NCI-H446 treated with DMSO at 0.1 percent for 48 hours (cell line): ENCODE measurements around the gene ATP6V1G3.
"Not testable (repeated sequence)": the region's sequence is repeated elsewhere in the genome, so short reads cannot be mapped to it uniquely, and the experiment has no call there.

ENCODE experiments used
- DNase-seq: peaks from one replicate; lab custom pipeline; 2025; lab: John Stamatoyannopoulos, UW

ATP6V1G3 gene

GRCh38 chr1:198496216-198497143 lies 44.0 kb downstream of the ATP6V1G3 start:
- DNase-seq, result no peak

- no peak for DNase-seq
Measured at GRCh38 chr1:198495631-198496030, 44.8 kb downstream of the ATP6V1G3 start.

GRCh38 chr1:198494658-198495103 lies 45.8 kb downstream of the ATP6V1G3 start:
- DNase-seq, result no peak

GRCh38 chr1:198494139-198494538 lies 46.3 kb downstream of the ATP6V1G3 start:
- DNase-seq, result no peak

GRCh38 chr1:198493329-198493728 lies 47.2 kb downstream of the ATP6V1G3 start:
- no peak for DNase-seq

GRCh38 chr1:198492872-198493271 lies 47.6 kb downstream of the ATP6V1G3 start:
- no peak for DNase-seq

- DNase-seq, result no peak
Measured at GRCh38 chr1:198491596-198491995, 48.9 kb downstream of the ATP6V1G3 start.

- DNase-seq, result no peak
Measured at GRCh38 chr1:198491028-198491427, 49.5 kb downstream of the ATP6V1G3 start.

- DNase-seq, result no peak
Measured at GRCh38 chr1:198490224-198490623, 50.3 kb downstream of the ATP6V1G3 start.

- DNase-seq, result no peak
Measured at GRCh38 chr1:198486903-198487302, 53.6 kb downstream of the ATP6V1G3 start.

GRCh38 chr1:198483645-198484044 lies 56.8 kb downstream of the ATP6V1G3 start:
- DNase-seq, result no peak

GRCh38 chr1:198483006-198483405 lies 57.5 kb downstream of the ATP6V1G3 start:
- no peak for DNase-seq

GRCh38 chr1:198481661-198482060 lies 58.8 kb downstream of the ATP6V1G3 start:
- DNase-seq, result no peak

GRCh38 chr1:198480876-198481275 lies 59.6 kb downstream of the ATP6V1G3 start:
- no peak for DNase-seq

GRCh38 chr1:198477354-198477753 lies 63.1 kb downstream of the ATP6V1G3 start:
- DNase-seq, result not testable (repeated sequence)
